K562 (cell line): ENCODE measurements around the gene TEX38. TPM values are rescaled to one million over a fixed set of nuclear protein-coding genes. Genes with fewer than 3 reads are reported as not detected.
A peak's percentile ranks its signal among the peaks of the same experiment; 100 is the strongest.
"Not testable (repeated sequence)": the region's sequence is repeated elsewhere in the genome, so short reads cannot be mapped to it uniquely, and the experiment has no call there.

ENCODE experiments used
- ATAC-seq: fragments of 200-7000 bp; cut with Tn5 transposase; 3 replicates; pipeline ENCODE4 v1.9.1; 2020; ENCODE audit warnings: moderate library complexity
- BruUV-seq: library from RNA; stranded (reverse); fragments of 400-500 nt; replicated peaks from 2 replicates; lab custom pipeline; 2021; lab: Mats Ljungman, UMichigan
- CTCF ChIA-PET: fragments of 300-600 bp; formaldehyde crosslinking; extraction: SDS; loops from one replicate; lab custom pipeline; 2021; ENCODE audit warnings: low intra/inter-chr PET ratio; lab: Yijun Ruan, JAX
- POLR2A ChIA-PET: fragments of 300-600, 350-650 bp; sonication (Branson Sonifier 250); formaldehyde crosslinking; extraction: SDS; loops from one replicate; lab custom pipeline; 2021; ENCODE audit warnings: antibody characterized with exemption, inconsistent platforms; lab: Yijun Ruan, JAX
- DNase-seq, 4 experiments: peaks; one replicate each; pipeline versions ENCODE4 v3.0.0 to v3.0.0-alpha.2; 2011 to 2018; ENCODE audit warnings: low spot score in 3 of 4, mixed read lengths in 3 of 4; ENCODE audit errors: extremely low read depth in 1 of 4
- FAIRE-seq: peaks from 2 replicates; lab custom pipeline; 2011; peaks lifted over from hg19 to GRCh38; lab: Jason Lieb, UNC
- H2AFZ ChIP-seq: 2 replicates; pipeline ENCODE4 v1.6.0; 2011; ENCODE audit warnings: low read depth, low read length, control low read depth, inconsistent platforms
- H3K27ac ChIP-seq: fragments of 200-600 bp; 3 replicates; pipeline ENCODE4 v1.8.0; 2011; ENCODE audit warnings: low read depth, mild to moderate bottlenecking, control low read depth, inconsistent platforms, low read length, moderate library complexity, mixed read lengths; ENCODE audit errors: extremely low read depth
- H3K27me3 ChIP-seq, 2 experiments: fragments of 300-600 bp in 1 of 2; 2 replicates in 1 of 2; 3 replicates in 1 of 2; pipeline versions ENCODE4 v1.6.0 to v1.8.0; 2011; ENCODE audit warnings: inconsistent platforms in 2 of 2, low read length in 2 of 2, mild to moderate bottlenecking in 1 of 2, mixed read lengths in 1 of 2, moderate library complexity in 1 of 2; ENCODE audit not compliant: control insufficient read depth in 2 of 2, insufficient read depth in 2 of 2
- H3K36me3 ChIP-seq: fragments of 300-600 bp; 3 replicates; pipeline ENCODE4 v1.8.0; 2011; ENCODE audit warnings: mild to moderate bottlenecking, low read length, inconsistent platforms; ENCODE audit not compliant: control insufficient read depth, insufficient read depth
- H3K4me1 ChIP-seq, 2 experiments: fragments of 200-600 bp in 1 of 2; replicated peaks in 1 of 2; 2 replicates in 1 of 2; 3 replicates in 1 of 2; pipeline versions ENCODE4 v1.5.1 to v1.8.0; 2011; ENCODE audit warnings: inconsistent platforms in 2 of 2, low read length in 2 of 2, mild to moderate bottlenecking in 1 of 2, mixed read lengths in 1 of 2, moderate library complexity in 1 of 2; ENCODE audit not compliant: control insufficient read depth in 2 of 2, insufficient read depth in 2 of 2
- H3K4me2 ChIP-seq: 2 replicates; pipeline ENCODE4 v1.6.1; 2011; ENCODE audit warnings: low read length, control low read depth, inconsistent platforms, mixed read lengths; ENCODE audit not compliant: insufficient read depth
- H3K4me3 ChIP-seq: fragments of 200-600 bp; sonication (generic), shearing (Covaris generic); 2 replicates; pipeline ENCODE4 v1.5.1; 2016; ENCODE audit warnings: control low read depth, inconsistent platforms
- H3K79me2 ChIP-seq: fragments of 200-600 bp; 3 replicates; pipeline ENCODE4 v1.8.0; 2011; ENCODE audit warnings: low read length, inconsistent platforms; ENCODE audit not compliant: control insufficient read depth, insufficient read depth
- H3K9ac ChIP-seq, 2 experiments: 2 replicates each; pipeline versions ENCODE4 v1.6.0 to v1.6.1; 2011; ENCODE audit warnings: low read depth in 2 of 2, low read length in 2 of 2, control low read depth in 1 of 2, inconsistent platforms in 1 of 2, mild to moderate bottlenecking in 1 of 2, mixed read lengths in 1 of 2; ENCODE audit not compliant: insufficient read depth in 1 of 2
- H3K9me1 ChIP-seq: one replicate; pipeline ENCODE4 v1.6.0; 2011; ENCODE audit warnings: inconsistent platforms, mild to moderate bottlenecking, low read length, moderate library complexity; ENCODE audit not compliant: control insufficient read depth, insufficient read depth
- H3K9me3 ChIP-seq: replicated peaks from 2 replicates; pipeline ENCODE4 v1.5.1; 2011; ENCODE audit warnings: low read depth, low read length, inconsistent platforms; ENCODE audit not compliant: control insufficient read depth, insufficient read depth
- H4K20me1 ChIP-seq: replicated peaks from 2 replicates; pipeline ENCODE4 v1.6.1; 2011; ENCODE audit warnings: low read length, inconsistent platforms, mixed read lengths; ENCODE audit not compliant: control insufficient read depth, insufficient read depth
- BCOR ChIP-seq: fragments of 450-650 bp; IDR thresholded peaks from 2 replicates; pipeline ENCODE4 v1.6.1; 2016
- CBX2 ChIP-seq: fragments of 200-600 bp; sonication (generic); IDR thresholded peaks from one replicate; pipeline ENCODE4 v1.6.1; 2012; ENCODE audit warnings: mild to moderate bottlenecking, low read length, inconsistent platforms; ENCODE audit not compliant: insufficient read depth, poor library complexity, severe bottlenecking
- CEBPB ChIP-seq: fragments of 450-650 bp; IDR thresholded peaks from 2 replicates; pipeline ENCODE4 v1.6.1; 2016; ENCODE audit warnings: missing genetic modification characterization, missing compliant biosample characterization
- CEBPG ChIP-seq, 3 experiments: fragments of 200-800 bp in 1 of 3; sonication (Bioruptor generic) in 1 of 3; sonication (generic) in 1 of 3; formaldehyde crosslinking in 1 of 3; IDR thresholded peaks in 2 of 3; conservative IDR thresholded peaks in 1 of 3; 2 replicates each; pipeline versions ENCODE4 v1.6.1 to v1.8.0; 2016 to 2022; ENCODE audit warnings: missing compliant biosample characterization in 2 of 3, missing genetic modification characterization in 2 of 3, mild to moderate bottlenecking in 1 of 3, missing genetic modification reagents in 1 of 3
- SMARCA5 ChIP-seq: fragments of 450-650 bp; IDR thresholded peaks from 2 replicates; pipeline ENCODE4 v1.6.1; 2016
- ZNF146 ChIP-seq: IDR thresholded peaks from one replicate; pipeline ENCODE4 v1.6.1; 2018; ENCODE audit warnings: missing compliant biosample characterization; ENCODE audit not compliant: unreplicated experiment
- WGBS: fragments of 100-300 bp; shearing (Covaris generic); methylation state at CpG from one replicate; pipeline ENCODE4 v1.1.6; 2016; ENCODE audit warnings: low coverage, mixed read lengths; ENCODE audit not compliant: insufficient coverage; ENCODE audit errors: missing lambda C conversion rate; 5-methylcytosine and 5-hydroxymethylcytosine counted together
- in situ Hi-C: fragments of 300-500 bp; cut with MboI; formaldehyde crosslinking; loops from 4 replicates; pipeline ENCODE4 v1.15.0; 2018; ENCODE audit warnings: inconsistent platforms, mixed read lengths
- intact Hi-C: fragments of 100-400 bp; cut with micrococcal nuclease; formaldehyde crosslinking; loops from 2 replicates; pipeline ENCODE4 v1.14.2; 2022
- polyA plus RNA-seq, 8 experiments: library from polyadenylated mRNA; depleted of rRNA in 4 of 8; stranded (reverse) in 5 of 8; unstranded in 3 of 8; fragments of >200 nt; fragmentation: Nextera tagmentation in 2 of 8; fragmentation: Illumina TruSeq in 1 of 8; extraction: Ambion mirVana in 2 of 8; extraction: Trizol in 1 of 8; gene quantifications; 2 replicates each; pipeline versions ENCODE4 v1.2.1 to v1.2.3, GENCODE V29; 2011 to 2014; ENCODE audit warnings: inconsistent platforms in 1 of 8, missing spikeins in 1 of 8
- total RNA-seq, 7 experiments: library from RNA; depleted of rRNA in 6 of 7; stranded (reverse); fragments of >200 nt in 6 of 7; fragmentation: Illumina TruSeq in 2 of 7; extraction: Trizol in 2 of 7; gene quantifications; 2 replicates each; pipeline versions ENCODE4 v1.2.1 to v1.2.3, GENCODE V29; 2011 to 2021; ENCODE audit warnings: low replicate concordance in 1 of 7

TEX38 gene
- total and polyA plus RNA-seq, 9 of the 15 experiments (the other 6 are each of a cell fraction or from before 2014, with no cell fraction given): not detected

GRCh38 chr1:46654698-46655097 is 17.0 kb upstream of the TEX38 start:
- CTCF ChIA-PET, H3K4me3 ChIP-seq, H2AFZ ChIP-seq, H3K4me2 ChIP-seq, FAIRE-seq, BruUV-seq, H4K20me1 ChIP-seq, H3K9me3 ChIP-seq, H3K4me1 ChIP-seq, H3K9me1 ChIP-seq, H3K27me3 ChIP-seq, DNase-seq, intact Hi-C loops, H3K9ac ChIP-seq, H3K79me2 ChIP-seq, H3K27ac ChIP-seq, ATAC-seq, in situ Hi-C loops: not testable (repeated sequence)
- peaks cover 34% of the 10 kb centered on the region for H3K36me3 ChIP-seq
- POLR2A ChIA-PET: interaction anchor here (0.6 to 1.5 kb wide), 4 partner anchors 17 to 116 kb away, joined by 3 to 4 read pairs (median 4); no protein-coding TSS in a partner anchor
- TF ChIP-seq SMARCA5: 0 out of 2 replicates have a peak, but pooled peaks have one; percentile 25
- peak; percentile 82 for TF ChIP-seq ZNF146
- TF ChIP-seq BCOR: peak; percentile 62; the same call in 1 of the 2 replicates
- WGBS: 73% methylated on average over 2 of the region's 2 CpGs

- intact Hi-C loops (no loop called here), in situ Hi-C loops (no loop called here)
- ChIA-PET CTCF (no interaction called here), POLR2A (interaction anchor here (1.1 to 1.3 kb wide), 2 partner anchors 10 to 11 kb away, joined by 4 read pairs; no protein-coding TSS in a partner anchor)
- FAIRE-seq: no peak
- Histone ChIP-seq H3K27me3 (no peaks in the 10 kb centered on the region), H3K27ac (no peak overlapping the region), H3K79me2 (no peaks in the 10 kb centered on the region), H3K9me3 (no peaks in the 10 kb centered on the region), H3K36me3 (peaks cover 28% of the 10 kb centered on the region), H3K9me1 (no peaks in the 10 kb centered on the region), H3K4me2 (no peak overlapping the region), H3K4me3 (no peak overlapping the region), H2AFZ (no peak overlapping the region), H3K9ac (no peak overlapping the region), H4K20me1 (no peaks in the 10 kb centered on the region), H3K4me1 (no peaks in the 10 kb centered on the region)
- no peak for ATAC-seq
- TF ChIP-seq CEBPG (CRISPR knock-in tag; IDR thresholded peaks at IDR 0.05) (no peak), CEBPG (tag; conservative IDR thresholded peaks at IDR 0.05 in 1 of 2, IDR thresholded peaks at IDR 0.05 in 1 of 2) (0 out of 4 replicates have a peak, but pooled peaks of 1 of the 2 experiments have one; percentile 14), CBX2 (no peak), CEBPB (peak; percentile 66)
- no TSS peak for BruUV-seq
- no peak for DNase-seq
These were observed 15.8 kb upstream of the TEX38 start for GRCh38 chr1:46655848-46656247.
